T-helper 1 cell (primary cell): ENCODE measurements around the gene TBC1D3G.
"Not testable (repeated sequence)": the region's sequence is repeated elsewhere in the genome, so short reads cannot be mapped to it uniquely, and the experiment has no call there.

Experiments used
- DNase-seq, 5 donors: peaks; one replicate each; pipeline ENCODE4 v3.0.0-alpha.2; 2012 to 2020
- total RNA-seq, 4 donors: gene quantifications; one replicate each; lab custom pipeline; 2026; lab: John Stamatoyannopoulos, UW

Gene TBC1D3G
- 0 reads per million in 4 donors for total RNA-seq

DNA sequence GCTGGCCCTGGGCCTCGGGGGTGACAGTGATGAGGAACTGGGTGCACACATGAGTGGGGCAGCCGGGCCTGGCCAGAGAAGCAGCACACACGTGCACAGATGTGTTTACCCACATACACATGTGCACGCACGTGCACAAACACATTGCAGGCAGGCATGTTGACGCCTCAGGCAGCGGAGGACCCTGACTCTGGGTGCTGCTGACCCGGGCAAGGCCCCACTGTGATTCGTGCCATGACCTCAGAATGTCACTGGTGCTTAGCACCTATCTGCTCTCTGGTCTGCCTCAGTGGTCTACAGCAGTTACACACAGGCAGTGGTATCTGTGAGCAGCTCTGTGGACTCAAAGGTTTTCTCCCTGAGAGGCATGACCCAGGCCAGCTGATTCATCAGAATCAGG is at the start of gene TBC1D3G:
Gene TBC1D3G (plus strand): TSS at position 301 of the 400 bp plus-strand sequence. CDS start 1,528 bp downstream, outside the sequence.
- not testable (repeated sequence) for DNase-seq

DNA sequence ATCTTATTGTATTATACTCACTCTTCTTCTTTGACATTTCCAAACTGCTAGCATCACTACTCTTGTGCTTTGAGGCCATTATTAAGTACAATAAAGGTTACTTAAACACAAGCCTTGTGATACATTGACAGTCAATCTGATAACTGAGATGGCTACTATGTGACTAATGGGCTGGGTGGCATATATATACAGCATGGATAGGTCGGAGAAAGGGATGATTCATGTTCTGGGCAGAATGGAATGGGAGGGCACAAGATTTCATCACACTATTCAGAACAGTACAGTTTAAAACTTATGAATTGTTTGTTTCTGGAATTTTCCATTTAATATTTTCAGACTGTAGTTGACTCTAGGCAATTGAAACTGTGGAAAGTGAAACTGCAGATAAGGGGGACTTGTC is 40.4 kb upstream of the TBC1D3G start:
- not testable (repeated sequence) for DNase-seq

DNA sequence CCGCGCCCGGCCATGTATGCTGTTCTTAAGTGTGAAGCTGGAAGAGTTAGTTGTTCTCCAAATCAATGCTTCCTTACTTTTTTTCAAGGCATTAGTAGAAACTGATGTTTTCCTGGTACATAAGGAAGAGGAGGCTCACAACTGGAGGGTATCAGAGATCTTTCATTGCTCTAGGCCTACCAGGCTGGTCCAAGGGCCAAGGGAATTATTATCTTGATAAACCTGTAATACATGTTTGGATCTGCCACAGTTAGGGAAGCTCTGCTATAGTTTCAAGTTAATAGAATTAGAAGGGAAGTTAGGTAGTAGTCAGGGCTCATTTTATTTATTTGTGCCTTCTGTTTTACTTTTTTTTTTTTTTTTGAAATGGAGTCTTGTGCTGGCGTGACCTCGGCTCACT is 39.5 kb upstream of the TBC1D3G start:
- DNase-seq: not testable (repeated sequence)

DNA sequence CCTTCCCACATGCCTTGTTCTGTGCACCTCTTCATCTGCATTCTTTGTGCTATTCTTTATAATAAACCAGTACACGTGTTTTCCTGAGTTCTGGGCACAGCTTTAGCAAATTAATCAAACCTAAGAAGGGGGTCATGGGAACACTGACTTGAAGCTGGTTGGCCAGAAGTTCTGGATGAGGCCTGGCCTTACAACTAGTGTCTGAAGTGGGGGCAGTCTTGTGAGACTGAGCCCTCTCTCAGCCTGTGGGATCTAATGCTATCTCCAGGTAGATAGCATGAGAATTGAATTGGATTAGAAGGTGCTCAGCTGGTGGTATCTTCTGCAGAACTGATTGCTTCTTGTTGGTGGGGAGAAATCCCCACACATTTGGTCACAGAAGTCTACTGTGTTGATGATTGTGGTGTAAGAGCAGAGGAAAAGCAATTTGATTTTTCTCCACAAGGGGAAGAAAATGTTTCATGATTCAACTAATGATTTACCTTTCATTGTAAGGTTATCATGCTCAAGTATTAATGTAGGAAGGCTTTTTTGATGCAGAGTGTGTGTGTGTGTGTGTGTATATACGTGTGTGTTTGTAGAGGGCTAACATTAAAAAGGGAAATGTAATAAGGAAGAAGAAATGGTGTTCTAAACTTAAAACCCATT is 33.6 kb upstream of the TBC1D3G start:
- not testable (repeated sequence) for DNase-seq

DNA sequence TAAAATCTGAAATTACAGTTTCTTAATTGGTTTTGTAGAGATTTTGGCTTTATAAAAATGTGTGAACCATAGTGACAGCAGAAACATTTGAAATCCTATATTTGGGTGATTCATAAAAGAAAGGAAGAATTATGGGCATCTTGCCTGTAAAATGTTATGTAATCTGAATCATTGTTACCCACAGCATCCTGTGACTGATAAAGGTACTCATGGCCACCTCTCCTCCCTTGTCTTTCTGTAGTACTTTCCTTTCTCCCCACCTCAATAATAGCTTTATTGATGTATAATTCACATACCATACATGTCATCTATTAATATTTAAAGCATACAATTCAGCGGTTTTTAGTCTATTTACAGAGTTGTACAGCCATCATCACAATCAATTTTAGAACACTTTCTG is 28.5 kb upstream of the TBC1D3G start:
- DNase-seq: not testable (repeated sequence)

DNA sequence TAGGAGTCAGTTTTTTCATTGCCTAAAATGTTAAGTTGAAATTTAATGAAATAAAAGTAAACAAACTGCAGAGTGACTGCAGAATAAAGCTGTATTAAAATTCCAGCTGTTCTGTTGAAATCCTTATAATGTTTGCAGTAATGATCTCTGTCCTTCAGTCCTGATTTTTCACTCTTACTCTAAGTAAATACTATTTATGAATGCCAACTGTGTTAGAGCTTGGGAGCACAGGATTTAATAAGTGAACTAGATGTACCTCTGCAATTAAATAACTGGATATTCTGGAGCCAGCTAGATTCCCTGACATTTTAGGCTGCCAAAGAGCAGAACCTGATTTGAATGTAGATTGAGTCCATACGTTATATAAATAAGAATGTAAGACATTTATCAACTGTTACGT is 7.9 kb upstream of the TBC1D3G start:
- not testable (repeated sequence) for DNase-seq

DNA sequence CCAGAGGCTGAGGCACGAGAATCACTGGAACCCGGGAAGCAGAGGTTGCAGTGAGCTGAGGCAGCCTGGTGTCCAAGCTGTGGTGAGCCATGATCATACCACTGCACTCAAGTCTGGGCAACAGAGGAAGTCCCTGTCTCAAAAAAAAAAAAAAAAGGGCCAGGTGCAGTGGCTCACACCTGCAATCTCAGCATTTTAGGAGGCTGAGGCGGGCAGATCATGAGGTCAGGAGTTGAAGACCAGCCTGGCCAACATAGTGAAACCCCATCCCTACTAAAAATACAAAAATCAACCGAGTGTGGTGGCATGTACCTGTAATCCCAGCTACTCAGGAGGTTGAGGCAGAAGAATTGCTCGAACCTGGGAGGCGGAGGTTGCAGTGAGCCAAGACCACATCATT is 38.8 kb downstream of the TBC1D3G start:
- not testable (repeated sequence) for DNase-seq

DNA sequence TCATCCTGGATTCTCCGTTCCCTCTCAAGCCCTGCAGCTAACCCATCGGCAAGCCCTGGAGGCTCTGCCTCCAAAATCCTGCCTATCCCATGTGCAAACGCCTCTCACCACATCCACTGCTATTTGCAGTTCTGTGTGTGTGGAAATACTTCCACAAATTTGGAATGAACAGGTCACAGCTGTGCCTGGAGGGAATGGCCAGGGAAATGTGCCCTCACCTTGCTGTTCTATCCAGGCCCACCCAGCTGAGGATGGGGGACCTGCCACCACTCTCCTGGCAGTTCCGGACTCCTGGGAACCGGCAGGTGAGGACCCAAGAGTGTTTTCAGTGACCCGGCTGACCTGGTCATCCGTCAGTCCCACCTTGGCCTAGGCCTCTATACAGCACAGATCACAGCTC is 52.3 kb downstream of the TBC1D3G start:
- DNase-seq: not testable (repeated sequence)
